SU-DHL-6 (cell line): ENCODE measurements around the gene FOLR3.
"Not testable (repeated sequence)": the region's sequence is repeated elsewhere in the genome, so short reads cannot be mapped to it uniquely, and the experiment has no call there.

Experiments used
- H2AFZ ChIP-seq: fragments of 200-600 bp; sonication (generic); 2 replicates; pipeline ENCODE4 v1.6.1; 2014; ENCODE audit warnings: low read depth, mild to moderate bottlenecking, moderate library complexity, mixed read lengths, antibody characterized with exemption, low read length; ENCODE audit not compliant: severe bottlenecking
- H3F3A ChIP-seq: fragments of 200-600 bp; shearing (Covaris generic); 2 replicates; pipeline ENCODE4 v1.6.0; 2016; ENCODE audit warnings: antibody characterized with exemption, mild to moderate bottlenecking; ENCODE audit not compliant: insufficient read depth
- H3K27ac ChIP-seq: fragments of 200-600 bp; sonication (generic); 2 replicates; pipeline ENCODE4 v1.5.1; 2016; ENCODE audit warnings: low read depth, mild to moderate bottlenecking, low read length, moderate library complexity, mixed read lengths
- H3K27me3 ChIP-seq: fragments of 200-600 bp; sonication (generic), shearing (Covaris generic); 2 replicates; pipeline ENCODE4 v1.6.0; 2014; ENCODE audit warnings: mild to moderate bottlenecking, low read length
- H3K36me3 ChIP-seq: fragments of 200-600 bp; sonication (generic); 2 replicates; pipeline ENCODE4 v1.6.1; 2014; ENCODE audit warnings: mild to moderate bottlenecking, low read length, mixed read lengths
- H3K4me2 ChIP-seq: fragments of 300-600, 200-600 bp; shearing (Covaris generic), sonication (generic); 2 replicates; pipeline ENCODE4 v1.6.0; 2014; ENCODE audit warnings: low read length, low read depth, mild to moderate bottlenecking; ENCODE audit not compliant: poor library complexity, severe bottlenecking
- H3K4me3 ChIP-seq: fragments of 200-600 bp; sonication (generic); 2 replicates; pipeline ENCODE4 v1.5.1; 2014; ENCODE audit warnings: antibody characterized with exemption, low read length, mild to moderate bottlenecking, mixed read lengths; ENCODE audit not compliant: insufficient read depth, poor library complexity, severe bottlenecking
- H3K79me2 ChIP-seq: fragments of 200-600 bp; sonication (generic); 2 replicates; pipeline ENCODE4 v1.6.1; 2014; ENCODE audit warnings: mild to moderate bottlenecking, low read length, moderate library complexity; ENCODE audit not compliant: insufficient read depth
- H3K9ac ChIP-seq: fragments of 200-600 bp; sonication (generic); 2 replicates; pipeline ENCODE4 v1.7.0; 2014; ENCODE audit warnings: mild to moderate bottlenecking, low read length
- H3K9me2 ChIP-seq: fragments of 200-600 bp; sonication (generic); replicated peaks from 2 replicates; pipeline ENCODE4 v1.6.1; 2014; ENCODE audit warnings: low read length; ENCODE audit not compliant: insufficient read depth
- H3K9me3 ChIP-seq: fragments of 200-600 bp; sonication (generic); 2 replicates; pipeline ENCODE4 v1.6.1; 2014; ENCODE audit warnings: low read length, mixed read lengths; ENCODE audit not compliant: insufficient read depth
- H4K20me1 ChIP-seq: fragments of 200-600 bp; sonication (generic); 2 replicates; pipeline ENCODE4 v1.6.1; 2014; ENCODE audit warnings: low read depth, mild to moderate bottlenecking, antibody characterized with exemption, low read length, moderate library complexity, mixed read lengths
- CTCF ChIP-seq: fragments of 200-600 bp; sonication (generic); IDR thresholded peaks from one replicate; pipeline ENCODE4 v1.5.1; 2017; ENCODE audit warnings: antibody characterized with exemption, mild to moderate bottlenecking, low read length, moderate library complexity; ENCODE audit not compliant: insufficient read depth, poor library complexity, severe bottlenecking
- EZH2phosphoT487 ChIP-seq: fragments of 200-600 bp; sonication (generic), shearing (Covaris generic); conservative IDR thresholded peaks from 2 replicates; pipeline ENCODE4 v1.6.1; 2018; ENCODE audit warnings: mild to moderate bottlenecking, antibody characterized with exemption, low read length, moderate library complexity, mixed read lengths

FOLR3 gene

GRCh38 chr11:72135473-72135872 is at the start of gene FOLR3:
Gene FOLR3, plus strand, starts transcription at chr11:72135725. Its CDS starts 228 bp downstream, at chr11:72135953.
- not testable (repeated sequence) for H3K79me2 ChIP-seq, H3K9me2 ChIP-seq, H4K20me1 ChIP-seq, H3K4me2 ChIP-seq, H3K9me3 ChIP-seq, H3F3A ChIP-seq, H3K27me3 ChIP-seq, H3K4me3 ChIP-seq, H3K9ac ChIP-seq, H3K27ac ChIP-seq, H3K36me3 ChIP-seq, H2AFZ ChIP-seq

DNA sequence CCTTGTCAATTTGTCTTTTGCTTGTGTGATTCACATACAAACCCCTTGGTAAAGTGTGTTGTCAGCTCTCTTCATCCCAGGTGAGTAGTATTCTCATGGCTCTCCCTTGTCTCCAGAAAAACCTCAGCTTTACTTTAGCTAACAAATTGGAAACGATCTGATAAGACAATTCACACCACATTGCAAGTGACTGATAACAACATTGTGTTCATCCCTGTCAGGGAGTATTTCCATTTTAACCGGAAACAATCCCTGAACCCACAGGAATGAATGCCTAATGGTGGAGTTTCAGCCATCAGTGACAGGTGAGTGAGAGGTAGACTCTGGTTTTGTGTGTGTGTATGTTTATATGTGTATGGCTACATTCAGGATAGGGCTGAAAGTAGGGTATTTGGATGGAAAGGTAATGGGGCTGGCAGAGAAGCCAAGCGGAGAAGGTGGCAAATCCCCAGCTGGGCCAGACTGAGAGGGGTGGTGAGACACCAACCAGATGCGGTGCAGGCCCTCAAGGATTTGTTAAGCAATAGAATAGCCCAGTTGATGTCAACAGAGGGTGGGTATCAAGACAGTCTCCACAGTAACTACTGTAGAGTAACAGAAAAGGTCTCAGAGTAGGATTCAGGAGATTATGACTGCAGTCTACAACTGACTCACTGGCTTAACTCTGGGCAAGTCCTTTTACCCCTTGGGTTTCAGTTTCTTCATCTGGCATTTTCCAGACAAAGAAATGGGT is 47.3 kb upstream of the FOLR3 start:
- Histone ChIP-seq H3K9me3 (no peaks in the 10 kb centered on the region), H3K36me3 (no peaks in the 10 kb centered on the region), H3K79me2 (no peaks in the 10 kb centered on the region), H3K27me3 (no peaks in the 10 kb centered on the region), H4K20me1 (no peaks in the 10 kb centered on the region), H2AFZ (no peak overlapping the region), H3K9me2 (no peaks in the 10 kb centered on the region), H3K9ac (no peak overlapping the region), H3K27ac (no peak overlapping the region), H3K4me3 (no peak overlapping the region), H3K4me2 (no peak overlapping the region), H3F3A (peaks cover 5% of the 10 kb centered on the region; the same call in 1 of the 2 replicates)
- no peak for TF ChIP-seq CTCF
- no peak for TF ChIP-seq EZH2phosphoT487

DNA sequence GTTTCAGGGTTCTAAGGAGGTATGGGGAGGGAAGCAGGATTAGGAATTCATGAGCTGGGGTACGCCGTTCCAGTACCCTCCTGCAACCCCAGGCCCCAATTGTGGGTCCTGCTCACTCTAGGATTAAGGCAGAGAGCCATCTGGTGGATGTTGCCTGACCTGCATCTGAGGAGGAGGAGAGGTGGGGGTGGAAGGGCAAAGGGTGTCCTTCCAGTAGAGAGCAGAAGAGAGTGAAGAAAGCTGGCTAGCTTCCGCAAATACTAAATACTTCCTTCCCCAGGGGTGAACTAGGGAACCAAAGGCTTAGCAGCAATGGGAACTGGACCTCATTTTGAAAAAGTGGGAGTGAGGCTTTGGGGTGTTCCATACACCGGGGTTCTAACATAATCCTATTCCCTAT is 44.2 kb upstream of the FOLR3 start:
- Histone ChIP-seq H2AFZ (no peak overlapping the region), H3K79me2 (no peaks in the 10 kb centered on the region), H4K20me1 (no peaks in the 10 kb centered on the region), H3K9ac (no peak overlapping the region), H3K27me3 (no peaks in the 10 kb centered on the region), H3K9me2 (no peaks in the 10 kb centered on the region), H3K9me3 (no peaks in the 10 kb centered on the region), H3K36me3 (no peaks in the 10 kb centered on the region), H3K27ac (no peak overlapping the region), H3F3A (peaks cover 5% of the 10 kb centered on the region; the same call in 1 of the 2 replicates), H3K4me2 (no peak overlapping the region), H3K4me3 (no peak overlapping the region)
- TF ChIP-seq CTCF (peak; percentile 91), EZH2phosphoT487 (no peak)

DNA sequence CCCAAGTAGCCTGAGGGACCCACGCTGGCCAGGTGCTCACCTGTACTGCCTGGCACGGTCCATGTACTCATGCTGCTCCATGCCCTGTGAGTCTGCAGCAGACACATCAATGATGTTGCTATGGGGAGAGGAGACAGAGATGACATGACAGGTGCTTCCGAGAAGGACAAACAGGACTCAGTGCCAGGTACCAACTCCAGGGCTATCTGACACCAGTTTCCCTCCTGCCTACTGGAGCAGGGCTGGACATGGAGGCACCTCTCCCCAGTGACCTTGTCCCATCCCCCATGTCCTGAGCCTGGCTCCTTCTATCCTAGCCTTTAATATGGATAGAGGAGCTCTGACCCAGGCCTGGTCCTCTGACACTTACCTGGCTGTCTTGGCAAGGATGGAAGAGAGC is 36.8 kb upstream of the FOLR3 start:
- Histone ChIP-seq H3F3A (no peaks in the 10 kb centered on the region), H3K9ac (no peak overlapping the region), H3K9me3 (no peaks in the 10 kb centered on the region), H3K9me2 (no peaks in the 10 kb centered on the region), H2AFZ (no peak overlapping the region), H3K4me2 (no peak overlapping the region), H3K79me2 (peaks cover 38% of the 10 kb centered on the region), H3K27ac (no peak overlapping the region), H3K36me3 (no peaks in the 10 kb centered on the region), H3K27me3 (no peaks in the 10 kb centered on the region), H3K4me3 (no peak overlapping the region), H4K20me1 (no peaks in the 10 kb centered on the region)
- no peak for TF ChIP-seq EZH2phosphoT487
- no peak for TF ChIP-seq CTCF
